OCI-LY7 (cell line): ENCODE results near the gene RINT1.

Experiments used
- EZH2phosphoT487 ChIP-seq: fragments of 200-600 bp; sonication (generic); IDR thresholded peaks from 2 replicates; pipeline ENCODE4 v1.6.1; 2018; ENCODE audit warnings: low read depth, borderline replicate concordance, mild to moderate bottlenecking, mixed run types, antibody characterized with exemption, low read length, moderate library complexity, mixed read lengths
- TF ChIP-seq, protein P1 (sequence below): fragments of 200-600 bp; sonication (generic); conservative IDR thresholded peaks from 2 replicates; pipeline ENCODE4 v1.5.1; 2014; ENCODE audit warnings: mild to moderate bottlenecking, antibody characterized with exemption, low read length, moderate library complexity, mixed read lengths

- TF ChIP-seq, protein P1, sequence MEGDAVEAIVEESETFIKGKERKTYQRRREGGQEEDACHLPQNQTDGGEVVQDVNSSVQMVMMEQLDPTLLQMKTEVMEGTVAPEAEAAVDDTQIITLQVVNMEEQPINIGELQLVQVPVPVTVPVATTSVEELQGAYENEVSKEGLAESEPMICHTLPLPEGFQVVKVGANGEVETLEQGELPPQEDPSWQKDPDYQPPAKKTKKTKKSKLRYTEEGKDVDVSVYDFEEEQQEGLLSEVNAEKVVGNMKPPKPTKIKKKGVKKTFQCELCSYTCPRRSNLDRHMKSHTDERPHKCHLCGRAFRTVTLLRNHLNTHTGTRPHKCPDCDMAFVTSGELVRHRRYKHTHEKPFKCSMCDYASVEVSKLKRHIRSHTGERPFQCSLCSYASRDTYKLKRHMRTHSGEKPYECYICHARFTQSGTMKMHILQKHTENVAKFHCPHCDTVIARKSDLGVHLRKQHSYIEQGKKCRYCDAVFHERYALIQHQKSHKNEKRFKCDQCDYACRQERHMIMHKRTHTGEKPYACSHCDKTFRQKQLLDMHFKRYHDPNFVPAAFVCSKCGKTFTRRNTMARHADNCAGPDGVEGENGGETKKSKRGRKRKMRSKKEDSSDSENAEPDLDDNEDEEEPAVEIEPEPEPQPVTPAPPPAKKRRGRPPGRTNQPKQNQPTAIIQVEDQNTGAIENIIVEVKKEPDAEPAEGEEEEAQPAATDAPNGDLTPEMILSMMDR, result no peak
- no peak for TF ChIP-seq EZH2phosphoT487
Observed at GRCh38 chr7:105591522-105591921, 59.5 kb downstream of the RINT1 start.
